ELR (cell line): ENCODE results near the gene KLHL36.
A peak's percentile ranks its signal among the peaks of the same experiment; 100 is the strongest.

ENCODE experiments used
- DNase-seq: peaks from one replicate; pipeline ENCODE4 v3.0.0-alpha.2; 2015; ENCODE audit warnings: low read depth

The KLHL36 gene

GRCh38 chr16:84647828-84648594, at the start of gene KLHL36:
Gene KLHL36 (plus strand): TSS chr16:84648511. CDS start chr16:84650868, 2,357 bp downstream.
- DNase-seq, result peak; percentile 58

DNA sequence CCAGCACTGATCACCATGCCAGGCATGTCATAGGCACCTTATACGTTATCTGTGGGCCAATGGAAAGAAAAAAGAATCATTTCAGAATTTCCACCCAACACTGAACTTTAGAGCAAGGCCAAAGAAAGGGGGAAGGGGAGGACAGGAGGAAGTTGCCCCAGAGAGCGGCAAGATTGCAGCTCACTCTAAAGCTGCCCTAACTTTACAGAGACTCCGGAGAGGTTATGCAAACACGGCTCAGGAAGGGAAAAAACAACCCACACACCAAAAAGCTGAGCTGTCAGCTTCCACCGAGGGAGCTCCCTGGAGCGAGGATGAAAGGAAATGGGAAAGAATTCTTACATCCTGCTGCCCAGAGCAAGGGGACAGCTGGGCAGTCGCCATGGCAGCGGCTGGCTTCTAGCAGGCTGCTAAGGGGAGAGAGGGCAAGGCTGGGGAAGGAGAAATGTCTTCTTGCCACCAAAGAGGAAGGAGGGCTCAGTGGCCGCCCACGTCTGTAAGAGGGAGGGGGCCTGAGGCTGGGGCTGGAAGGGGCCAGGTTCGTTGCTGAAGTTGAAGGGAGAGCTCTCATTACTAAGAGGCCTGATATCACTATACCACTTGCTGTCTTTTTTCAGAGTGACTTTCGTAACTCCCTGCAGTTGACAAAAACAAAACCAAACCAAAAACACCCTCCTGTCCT, 48.6 kb upstream of the KLHL36 start:
- peak; percentile 75 for DNase-seq

DNA sequence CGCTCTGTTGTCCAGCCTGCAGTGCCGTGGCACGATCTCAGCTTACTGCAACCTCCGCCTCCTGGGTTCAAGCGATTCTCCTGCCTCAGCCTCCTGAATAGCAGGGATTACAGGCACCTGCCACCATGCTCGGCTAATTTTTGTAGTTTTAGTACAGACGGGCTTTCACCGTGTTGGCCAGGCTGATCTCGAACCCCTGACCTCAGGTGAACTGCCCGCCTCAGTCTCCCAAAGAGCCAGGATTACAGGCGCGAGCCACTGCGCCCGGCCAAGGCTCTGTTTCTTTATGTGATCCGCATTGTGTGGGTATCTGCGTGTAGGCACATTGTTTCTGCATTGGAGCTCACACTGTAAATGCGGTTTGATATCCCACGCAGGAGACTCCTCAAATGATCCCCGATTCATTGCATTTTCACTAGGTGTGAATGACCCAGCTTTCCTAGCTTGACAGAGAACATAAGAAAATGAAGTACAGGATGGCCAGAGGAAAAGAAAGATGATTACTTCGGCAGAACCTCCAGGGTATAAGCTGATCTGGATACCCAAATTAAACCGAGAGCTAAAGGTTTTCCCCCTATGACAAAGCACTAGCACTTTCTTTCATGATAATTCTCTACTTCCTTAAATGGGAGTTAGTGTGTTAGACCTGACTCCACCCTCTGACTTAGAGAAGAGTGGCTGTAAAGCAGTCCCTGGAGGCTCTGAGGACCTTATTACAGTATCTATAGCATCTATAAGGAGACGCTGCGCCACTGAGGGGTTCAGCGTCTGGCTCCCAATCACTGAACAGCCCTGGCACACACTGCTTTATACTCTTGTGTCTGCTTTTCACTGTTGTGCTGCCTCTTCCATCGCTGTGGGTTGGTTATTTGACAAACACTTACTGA, 47.7 kb upstream of the KLHL36 start:
- no peak for DNase-seq

DNA sequence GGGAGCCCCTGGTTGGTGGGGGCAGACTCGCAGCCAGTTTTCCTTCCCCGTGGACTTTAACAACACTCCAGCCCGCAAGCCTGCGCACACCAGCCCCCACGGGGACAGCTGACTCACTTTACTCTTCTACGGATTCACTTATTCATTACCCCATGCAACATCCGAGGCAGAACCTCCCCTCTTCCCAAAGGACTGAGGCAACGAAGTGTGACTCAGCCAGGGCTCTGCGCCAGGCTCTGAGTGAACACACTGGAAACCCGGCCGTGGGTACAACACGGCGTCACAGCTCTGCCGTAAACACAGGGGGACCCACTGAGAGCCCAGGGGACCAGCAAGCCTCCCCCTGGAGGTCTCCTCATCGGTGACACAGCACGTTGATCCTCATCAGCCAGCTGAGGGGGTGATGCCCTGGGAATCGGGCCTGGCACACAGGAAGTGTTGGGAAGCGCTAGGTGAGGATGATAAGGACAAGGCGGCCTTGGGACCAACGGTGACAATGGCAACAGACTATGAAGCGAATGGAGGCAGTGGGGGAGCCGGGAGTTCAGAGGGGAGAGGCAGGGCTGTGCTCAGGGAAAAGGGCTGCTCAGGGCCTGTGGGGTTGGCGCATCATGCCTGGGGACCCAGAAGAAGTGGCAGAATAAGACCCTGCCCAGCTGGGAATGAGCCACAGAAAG, 45.0 kb upstream of the KLHL36 start:
- peak; percentile 99 for DNase-seq

GRCh38 chr16:84603940-84604339, 44.4 kb upstream of the KLHL36 start:
- DNase-seq, result no peak

- no peak for DNase-seq
Observed at GRCh38 chr16:84604477-84605013, 43.8 kb upstream of the KLHL36 start.

DNA sequence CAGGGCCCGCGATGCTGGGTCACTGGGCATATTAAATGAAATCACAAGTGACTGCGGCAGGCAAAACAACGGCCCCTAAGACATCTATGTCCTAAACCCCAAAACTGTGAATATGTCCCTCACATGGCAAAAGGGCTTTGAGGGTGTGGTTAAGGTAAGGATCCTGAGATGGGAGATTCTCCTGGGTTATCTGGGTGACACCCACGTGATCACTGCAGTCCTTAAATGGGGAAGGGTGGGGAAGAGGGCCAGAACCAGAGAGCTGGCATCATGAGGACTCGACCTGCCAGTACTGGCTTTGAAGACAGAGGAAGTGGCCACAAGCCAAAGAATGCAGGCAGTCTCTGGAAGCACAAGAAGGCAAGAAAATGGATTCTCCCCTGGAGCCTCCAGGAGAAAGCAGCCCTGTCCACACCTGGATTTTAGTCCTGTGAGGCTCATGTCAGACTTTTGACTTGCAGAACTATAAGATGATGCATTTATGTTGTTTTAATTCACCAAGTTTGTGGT, 42.9 kb upstream of the KLHL36 start:
- peak; percentile 34 for DNase-seq

DNA sequence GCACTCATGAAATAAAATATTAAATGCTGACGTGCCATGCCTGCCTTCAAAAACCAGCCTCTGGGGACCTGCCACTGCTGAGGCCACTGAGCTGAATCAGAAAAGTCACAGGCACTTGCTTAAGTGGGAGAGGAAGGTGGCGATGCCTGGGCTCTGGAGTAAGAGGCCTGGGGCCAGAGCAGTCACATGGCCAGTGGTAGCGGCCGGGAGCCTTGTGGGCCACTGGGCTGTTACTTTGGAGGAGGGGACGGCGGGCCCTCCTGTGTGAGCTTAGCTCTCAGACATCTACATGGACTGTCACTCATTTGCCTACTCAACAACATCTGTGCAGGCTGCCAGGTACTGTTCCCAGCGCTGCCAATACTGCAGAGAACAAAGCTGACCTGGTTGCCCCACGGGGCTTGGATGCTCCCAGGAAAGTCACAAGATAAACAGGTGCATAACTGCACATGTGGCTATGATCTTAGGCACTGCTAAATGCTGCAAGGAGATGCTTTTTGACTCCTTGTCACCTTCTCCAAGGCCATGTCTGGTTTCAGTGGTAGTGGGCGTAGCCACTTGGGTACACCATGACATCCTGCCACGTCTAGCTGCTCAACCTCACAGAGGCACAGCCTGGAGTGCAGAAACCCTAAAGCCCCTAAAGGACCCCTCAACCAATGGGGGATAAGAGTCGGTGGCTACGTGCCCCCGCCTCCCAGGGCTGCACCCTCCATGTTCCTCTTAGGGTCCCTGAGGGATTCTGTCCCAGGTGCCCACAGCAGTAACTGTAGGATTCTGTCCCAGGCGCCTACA, 42.0 kb upstream of the KLHL36 start:
- DNase-seq, result no peak

GRCh38 chr16:84607061-84607460, 41.2 kb upstream of the KLHL36 start:
- no peak for DNase-seq

- no peak for DNase-seq
Observed at GRCh38 chr16:84607694-84608093, 40.6 kb upstream of the KLHL36 start.

GRCh38 chr16:84608282-84608681, 40.0 kb upstream of the KLHL36 start:
- no peak for DNase-seq

GRCh38 chr16:84609563-84610177, 38.6 kb upstream of the KLHL36 start:
- DNase-seq, result no peak

DNA sequence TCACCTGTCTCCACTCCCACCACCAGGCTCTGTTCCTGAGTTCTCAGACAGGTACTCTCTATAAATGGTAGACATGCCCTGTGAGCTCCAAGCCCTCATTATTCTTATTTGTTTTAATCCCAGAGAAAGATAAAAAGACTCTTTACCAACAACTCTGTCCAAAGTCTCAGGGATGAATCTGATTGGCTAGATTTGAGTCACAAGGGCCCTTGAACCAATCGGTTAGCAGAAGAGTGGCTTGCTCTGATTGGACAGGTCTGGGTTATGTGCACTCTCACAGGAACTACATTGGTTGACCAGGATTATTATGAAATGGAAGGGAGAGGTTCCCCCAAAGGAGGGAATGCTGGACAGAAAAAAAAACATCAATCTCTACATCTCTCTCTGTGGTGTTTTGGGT, 37.9 kb upstream of the KLHL36 start:
- peak; percentile 48 for DNase-seq

GRCh38 chr16:84611041-84611440, 37.3 kb upstream of the KLHL36 start:
- no peak for DNase-seq

DNA sequence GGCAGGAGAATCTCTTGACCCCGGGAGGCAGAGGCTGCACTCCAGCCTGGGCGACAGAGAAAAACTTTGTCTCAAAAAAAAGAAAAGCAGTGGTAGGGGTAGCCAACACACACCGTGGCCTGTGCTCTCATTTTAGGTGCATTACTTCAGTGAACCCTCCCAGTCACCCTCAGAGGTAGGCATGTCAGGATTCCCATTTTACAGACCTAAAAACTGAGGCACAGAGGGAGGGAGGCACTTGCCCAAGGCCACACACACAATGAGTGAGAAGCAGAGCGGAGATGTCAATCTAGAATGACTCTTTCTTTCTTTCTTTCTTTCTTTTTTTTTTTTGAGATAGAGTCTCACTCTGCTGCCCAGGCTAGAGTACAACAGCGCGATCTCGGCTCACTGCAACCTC, 35.6 kb upstream of the KLHL36 start:
- DNase-seq, result no peak

DNA sequence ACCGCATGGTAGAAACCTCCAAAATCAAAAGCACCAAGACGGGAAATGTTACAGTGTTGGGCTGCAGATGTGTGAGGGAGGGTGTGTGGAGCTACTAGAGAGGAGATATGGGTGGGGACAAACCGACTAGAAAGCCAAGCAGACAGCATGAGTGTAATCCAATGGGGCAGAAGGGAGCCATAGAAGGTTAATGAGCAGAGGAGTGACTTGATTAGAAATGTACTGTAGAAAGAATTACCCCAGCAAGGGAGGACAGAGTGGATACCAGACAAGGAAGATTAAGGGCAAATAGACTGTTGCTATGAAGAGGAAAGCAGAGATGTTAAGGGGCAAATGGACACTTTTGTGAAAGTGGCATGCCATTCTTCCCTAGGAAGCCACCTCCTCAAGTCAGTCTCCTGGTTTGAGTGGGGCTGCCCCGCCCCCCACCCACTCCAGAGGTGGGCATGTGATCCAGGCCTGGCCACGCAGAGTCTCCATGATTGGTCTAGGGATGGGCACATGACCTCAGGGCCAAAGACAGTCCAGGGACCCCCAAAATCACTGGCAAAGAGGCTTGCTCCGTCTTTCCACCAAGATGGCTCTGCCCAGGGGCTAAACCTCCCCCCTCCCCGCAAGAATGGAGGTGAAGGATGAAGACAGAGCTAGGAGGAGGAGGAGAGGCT, 34.8 kb upstream of the KLHL36 start:
- DNase-seq, result no peak

DNA sequence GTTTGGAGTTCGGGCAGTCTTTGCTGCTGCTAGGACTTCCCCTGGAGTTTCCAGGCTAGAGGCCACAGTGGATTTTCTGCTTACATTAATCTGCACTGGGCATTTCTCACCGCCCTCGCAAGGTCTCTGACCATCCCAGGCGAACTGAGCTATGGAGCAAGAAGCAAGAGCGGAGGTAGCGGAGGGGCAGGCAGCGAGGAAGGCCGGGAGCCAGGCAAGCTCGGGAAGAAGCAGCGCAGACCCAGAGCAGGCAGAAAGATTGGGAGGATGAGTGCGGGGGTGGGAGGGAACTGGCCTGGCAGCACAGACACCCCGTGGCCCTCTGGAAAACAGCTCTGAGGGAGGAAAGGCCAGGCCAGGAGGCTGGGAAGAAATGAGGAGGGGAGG, 34.2 kb upstream of the KLHL36 start:
- DNase-seq, result no peak

DNA sequence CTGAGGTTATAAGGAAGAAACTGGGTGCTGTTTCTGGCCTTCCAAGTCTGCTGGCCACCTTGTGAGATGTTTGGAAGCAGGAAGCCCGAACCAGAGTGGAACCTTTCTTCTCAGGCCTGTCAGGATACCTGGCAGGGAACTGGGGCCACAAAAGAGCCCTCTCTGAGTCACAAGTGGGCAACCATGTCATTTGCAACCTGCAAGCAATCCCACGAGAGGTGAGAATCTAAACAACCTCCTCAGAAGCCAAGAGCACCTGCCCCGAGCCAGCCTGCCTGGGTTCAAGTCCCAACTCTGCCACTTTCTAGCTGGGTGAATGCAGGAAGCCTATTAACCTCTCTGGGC, 33.7 kb upstream of the KLHL36 start:
- DNase-seq, result no peak

GRCh38 chr16:84614968-84615813, 33.1 kb upstream of the KLHL36 start:
- no peak for DNase-seq
